HUES48 (cell line): Measurements from ENCODE around the gene HDAC7.
A peak's percentile ranks its signal among the peaks of the same experiment; 100 is the strongest.

Source experiments
- H3K27ac ChIP-seq: one replicate; pipeline ENCODE4 v1.7.0; 2013; ENCODE audit warnings: low read depth, low read length, inconsistent platforms
- H3K27me3 ChIP-seq: 2 replicates; pipeline ENCODE4 v1.6.1; 2013; ENCODE audit warnings: mild to moderate bottlenecking, low read length; ENCODE audit not compliant: control insufficient read depth, insufficient read depth
- H3K36me3 ChIP-seq: 2 replicates; pipeline ENCODE4 v1.6.1; 2013; ENCODE audit warnings: low read length; ENCODE audit not compliant: control insufficient read depth, insufficient read depth
- H3K4me1 ChIP-seq: 2 replicates; pipeline ENCODE4 v1.6.1; 2013; ENCODE audit warnings: mild to moderate bottlenecking, low read length; ENCODE audit not compliant: control insufficient read depth, insufficient read depth
- H3K4me3 ChIP-seq: 2 replicates; pipeline ENCODE4 v1.5.1; 2013; ENCODE audit warnings: mild to moderate bottlenecking, low read depth, low read length
- H3K9ac ChIP-seq: 2 replicates; pipeline ENCODE4 v1.6.1; 2013; ENCODE audit warnings: mild to moderate bottlenecking, low read depth, low read length, moderate library complexity
- H3K9me3 ChIP-seq: 2 replicates; pipeline ENCODE4 v1.6.1; 2013; ENCODE audit warnings: low read length; ENCODE audit not compliant: control insufficient read depth, insufficient read depth

Gene HDAC7

GRCh38 chr12:47775100-47775911 is 44.4 kb downstream of the HDAC7 start:
- Histone ChIP-seq H3K4me3 (no peak overlapping the region), H3K27me3 (peaks cover 23% of the 10 kb centered on the region), H3K9ac (no peak overlapping the region), H3K9me3 (no peaks in the 10 kb centered on the region), H3K27ac (no peak overlapping the region), H3K4me1 (peaks cover 28% of the 10 kb centered on the region), H3K36me3 (no peaks in the 10 kb centered on the region)

DNA sequence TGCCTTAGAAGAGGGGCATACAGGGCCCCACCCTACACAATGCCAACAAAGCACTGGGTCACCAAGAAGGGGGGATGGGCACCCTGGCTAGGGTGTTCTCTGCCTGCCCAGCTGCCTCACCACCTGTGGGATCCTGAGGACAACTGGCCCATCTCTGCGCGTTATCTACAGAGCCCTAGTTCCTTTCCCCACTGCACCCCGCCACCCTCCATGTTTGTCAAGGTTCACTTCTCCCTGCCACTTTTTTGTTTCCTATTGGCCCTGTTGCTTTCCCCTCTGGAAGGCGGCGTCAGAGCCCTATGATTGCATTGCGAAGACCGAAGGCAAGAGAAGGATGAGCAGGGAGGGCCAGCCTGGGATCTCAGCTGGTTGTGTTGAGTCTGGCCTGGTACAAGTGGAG is 45.0 kb downstream of the HDAC7 start:
- Histone ChIP-seq H3K27ac (no peak overlapping the region), H3K9ac (no peak overlapping the region), H3K36me3 (no peaks in the 10 kb centered on the region), H3K4me1 (peaks cover 22% of the 10 kb centered on the region), H3K27me3 (peaks cover 18% of the 10 kb centered on the region), H3K4me3 (no peak overlapping the region), H3K9me3 (no peaks in the 10 kb centered on the region)

DNA sequence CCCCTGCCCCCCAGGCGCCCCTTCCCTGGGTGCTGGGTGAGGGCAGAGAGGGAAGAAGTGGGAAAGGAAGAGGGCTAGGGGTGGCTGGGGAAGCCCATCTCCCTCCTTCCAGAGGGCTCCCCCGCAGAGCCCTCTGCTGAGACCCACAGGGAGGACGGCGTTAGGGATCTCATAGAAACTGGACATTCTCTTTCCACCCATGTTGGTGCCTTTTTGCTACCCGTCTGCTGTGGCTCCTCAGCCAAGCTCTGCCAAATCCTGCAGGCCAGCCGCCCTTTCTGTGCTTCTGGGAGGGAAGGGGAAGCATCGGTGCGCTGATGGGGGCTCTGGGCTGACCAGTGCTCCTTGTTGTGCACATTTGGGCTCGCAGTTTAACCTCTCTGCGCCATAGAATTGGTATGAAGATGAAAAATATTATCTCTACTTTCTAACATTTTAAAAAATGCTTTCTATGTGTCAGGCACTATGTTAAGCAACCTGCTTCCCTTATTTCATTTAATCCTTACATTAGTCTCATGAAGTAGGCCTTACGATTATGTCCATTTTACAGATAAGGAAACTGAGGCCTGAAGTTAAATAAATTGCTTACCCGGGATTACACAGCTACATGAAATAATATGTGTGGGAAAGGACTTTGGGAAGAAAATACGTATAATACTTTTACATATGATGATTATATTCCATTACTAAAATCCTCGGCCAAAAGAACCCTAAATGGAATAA is 45.7 kb downstream of the HDAC7 start:
- H3K27ac ChIP-seq = no peak overlapping the region
- H3K9ac ChIP-seq = no peak overlapping the region
- H3K9me3 ChIP-seq = no peaks in the 10 kb centered on the region
- peaks cover 22% of the 10 kb centered on the region for H3K4me1 ChIP-seq
- peak overlapping the region; percentile 77 for H3K4me3 ChIP-seq
- no peaks in the 10 kb centered on the region for H3K36me3 ChIP-seq
- peaks cover 18% of the 10 kb centered on the region for H3K27me3 ChIP-seq

GRCh38 chr12:47773062-47773857 is 46.4 kb downstream of the HDAC7 start, which contains the start of gene SLC48A1:
SLC48A1 (plus strand) TSS chr12:47773238; CDS start chr12:47773305, 67 bp downstream.
- H3K36me3 ChIP-seq = no peaks in the 10 kb centered on the region
- no peak within 1 kb of the TSS for H3K27ac ChIP-seq
- no peaks in the 10 kb centered on the region for H3K9me3 ChIP-seq
- H3K4me3 ChIP-seq = peak within 1 kb of the TSS; percentile 77
- peak within 1 kb of the TSS; percentile 42; the same call in 1 of the 2 replicates for H3K9ac ChIP-seq
- H3K27me3 ChIP-seq = peaks cover 18% of the 10 kb centered on the region
- H3K4me1 ChIP-seq = peaks cover 22% of the 10 kb centered on the region

DNA sequence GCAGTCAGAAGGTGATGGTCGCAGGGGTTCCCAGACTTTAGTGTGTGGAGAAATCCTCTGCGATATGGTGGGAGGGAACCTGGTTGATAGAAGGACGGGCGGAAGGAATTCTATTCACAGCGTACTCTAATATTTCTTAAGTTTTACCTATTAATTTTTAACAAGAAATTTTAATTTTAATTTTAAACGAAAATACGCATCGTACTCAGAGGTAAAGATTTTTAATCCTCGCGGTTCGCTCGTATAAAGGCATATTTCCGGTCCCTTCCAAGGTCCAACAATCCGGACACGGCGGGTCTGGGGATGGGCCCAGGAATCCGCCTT is 47.0 kb downstream of the HDAC7 start:
- no peak overlapping the region for H3K9ac ChIP-seq
- H3K4me3 ChIP-seq = peak overlapping the region; percentile 77
- peaks cover 18% of the 10 kb centered on the region for H3K4me1 ChIP-seq
- H3K9me3 ChIP-seq = no peaks in the 10 kb centered on the region
- no peaks in the 10 kb centered on the region for H3K36me3 ChIP-seq
- peaks cover 18% of the 10 kb centered on the region for H3K27me3 ChIP-seq
- no peak overlapping the region for H3K27ac ChIP-seq

GRCh38 chr12:47772094-47772660 is 47.5 kb downstream of the HDAC7 start:
- H3K27ac ChIP-seq = no peak overlapping the region
- H3K4me3 ChIP-seq = peak overlapping the region; percentile 77; the same call in 1 of the 2 replicates
- no peaks in the 10 kb centered on the region for H3K36me3 ChIP-seq
- H3K4me1 ChIP-seq = peaks cover 18% of the 10 kb centered on the region
- H3K27me3 ChIP-seq = peaks cover 18% of the 10 kb centered on the region
- H3K9ac ChIP-seq = no peak overlapping the region
- no peaks in the 10 kb centered on the region for H3K9me3 ChIP-seq

DNA sequence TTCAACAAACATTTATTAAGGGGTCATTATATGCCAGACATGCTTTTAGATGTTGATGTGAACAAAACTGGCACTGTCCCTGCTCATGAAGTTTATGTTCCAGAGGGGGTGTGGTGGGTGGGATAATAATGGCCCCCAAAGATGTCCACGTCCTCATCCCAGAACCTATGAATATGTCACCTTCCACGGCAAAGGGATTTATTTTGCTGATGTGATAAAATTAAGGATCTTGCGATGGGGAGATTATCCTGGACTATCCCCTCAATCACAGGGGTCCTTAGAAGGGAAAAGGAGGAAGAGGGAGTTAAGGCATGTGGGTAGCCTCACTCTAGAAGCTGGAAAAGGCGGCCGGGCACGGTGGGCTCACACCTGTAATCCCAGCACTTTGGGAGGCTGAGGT is 48.4 kb downstream of the HDAC7 start:
- Histone ChIP-seq H3K36me3 (no peaks in the 10 kb centered on the region), H3K9ac (no peak overlapping the region), H3K27ac (no peak overlapping the region), H3K27me3 (peaks cover 18% of the 10 kb centered on the region), H3K4me3 (no peak overlapping the region), H3K4me1 (peaks cover 18% of the 10 kb centered on the region), H3K9me3 (no peaks in the 10 kb centered on the region)

GRCh38 chr12:47770086-47770726 is 49.5 kb downstream of the HDAC7 start:
- no peaks in the 10 kb centered on the region for H3K36me3 ChIP-seq
- no peaks in the 10 kb centered on the region for H3K9me3 ChIP-seq
- H3K27me3 ChIP-seq = peaks cover 16% of the 10 kb centered on the region
- no peak overlapping the region for H3K4me3 ChIP-seq
- H3K9ac ChIP-seq = no peak overlapping the region
- H3K27ac ChIP-seq = no peak overlapping the region
- peaks cover 18% of the 10 kb centered on the region for H3K4me1 ChIP-seq

DNA sequence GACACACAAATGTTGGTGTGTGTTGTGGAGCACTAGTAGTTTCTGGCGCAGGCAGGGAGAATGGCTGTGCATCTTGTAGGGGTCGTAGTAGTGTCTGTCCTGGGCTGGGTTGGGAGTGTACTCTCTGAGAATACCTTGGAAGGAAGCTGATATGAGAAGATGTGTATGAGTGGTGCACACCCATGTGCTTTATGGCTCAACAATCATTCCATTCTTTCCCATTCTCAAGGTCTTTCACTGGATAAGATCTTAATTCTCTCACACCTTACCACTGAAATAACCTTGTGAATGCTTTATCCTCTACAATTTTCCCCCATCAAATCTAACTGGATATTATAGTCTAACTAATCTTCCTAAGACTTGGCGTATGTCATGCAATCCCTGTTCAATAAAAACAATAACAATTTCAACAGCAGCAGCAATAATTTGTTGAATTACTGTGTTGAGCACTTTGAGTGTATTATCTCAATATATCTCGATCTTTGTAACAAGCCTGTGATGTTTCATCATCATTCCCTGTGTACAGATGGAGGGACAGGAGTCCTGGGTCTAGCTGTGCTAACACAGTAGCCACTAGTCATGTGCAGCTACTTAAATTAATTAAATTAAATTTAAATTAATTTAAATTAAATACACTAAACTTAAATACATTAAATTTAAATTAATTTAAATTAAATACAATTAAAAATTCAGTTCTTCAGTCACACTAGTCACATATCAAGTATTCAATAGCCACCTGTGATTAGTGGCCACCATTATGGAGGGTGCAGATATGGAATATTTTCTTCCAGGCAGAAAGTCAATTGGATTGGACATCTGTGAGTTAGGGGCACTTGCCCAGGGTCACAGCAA is 50.2 kb downstream of the HDAC7 start:
- no peak overlapping the region for H3K4me3 ChIP-seq
- H3K27ac ChIP-seq = no peak overlapping the region

More for the DNA sequence above, 50.2 kb downstream of the HDAC7 start:
- peaks cover 9% of the 10 kb centered on the region for H3K27me3 ChIP-seq
- H3K9me3 ChIP-seq = no peaks in the 10 kb centered on the region
- H3K36me3 ChIP-seq = no peaks in the 10 kb centered on the region
- H3K4me1 ChIP-seq = peaks cover 18% of the 10 kb centered on the region
- no peak overlapping the region for H3K9ac ChIP-seq
